Activated CD4-positive, alpha-beta memory T cell treated with anti-CD3 and anti-CD28 coated beads, Interleukin-2, amount 10 ng/mL, durations not matched to agents 7 days and 5 days (primary cell): ENCODE results near the gene SLTM. TPM values are rescaled to one million over a fixed set of nuclear protein-coding genes. Genes with fewer than 3 reads are reported as not detected.
"Not testable (repeated sequence)": the region's sequence is repeated elsewhere in the genome, so short reads cannot be mapped to it uniquely, and the experiment has no call there.

ENCODE experiments used
- CTCF ChIA-PET: fragments of 350-600 bp; sonication (Branson Sonifier 250); formaldehyde crosslinking; loops from one replicate; lab custom pipeline; 2021; ENCODE audit warnings: antibody characterized with exemption, inconsistent platforms; lab: Charles Lee
- POLR2A ChIA-PET: fragments of 350-600 bp; sonication (Branson Sonifier 250); formaldehyde crosslinking; loops from one replicate; lab custom pipeline; 2021; ENCODE audit warnings: antibody characterized with exemption; lab: Charles Lee
- DNase-seq: peaks from one replicate; pipeline ENCODE4 v3.0.0-alpha.2; 2020
- H3K27ac Mint-ChIP-seq: one replicate; pipeline ENCODE4 v1.8.0; 2021; ENCODE audit warnings: mild to moderate bottlenecking, mixed read lengths
- H3K27me3 Mint-ChIP-seq: one replicate; pipeline ENCODE4 v1.8.0; 2021; ENCODE audit warnings: mixed read lengths
- H3K36me3 Mint-ChIP-seq: one replicate; pipeline ENCODE4 v1.8.0; 2021; ENCODE audit warnings: low read depth, mixed read lengths
- H3K4me1 Mint-ChIP-seq: one replicate; pipeline ENCODE4 v1.8.0; 2021; ENCODE audit warnings: mixed read lengths
- H3K4me3 Mint-ChIP-seq: one replicate; pipeline ENCODE4 v1.8.0; 2021; ENCODE audit warnings: mild to moderate bottlenecking, mixed read lengths
- H3K9me3 Mint-ChIP-seq: one replicate; pipeline ENCODE4 v1.8.0; 2021; ENCODE audit warnings: mixed read lengths
- total RNA-seq, 2 experiments: library from RNA; stranded (reverse); gene quantifications; one replicate each; pipeline ENCODE4 v1.2.3, GENCODE V29; 2021

The SLTM gene
- total RNA-seq, 2 experiments from 2014 or later = 108 to 117 TPM

- Mint-ChIP-seq H3K27me3 (peaks cover 1% of the 10 kb centered on the region), H3K4me1 (peaks cover 17% of the 10 kb centered on the region), H3K36me3 (no peaks in the 10 kb centered on the region), H3K27ac (no peak overlapping the region), H3K4me3 (no peak overlapping the region), H3K9me3 (no peaks in the 10 kb centered on the region)
- no peak for DNase-seq
- ChIA-PET POLR2A (interaction anchor here (1.3 to 1.7 kb wide), 2 partner anchors 20 to 347 kb away, joined by 3 to 5 read pairs; partner anchors contain the start of gene SLTM), CTCF (interaction anchor here (1.1 to 1.7 kb wide), 4 partner anchors 11 to 576 kb away, joined by 3 to 4 read pairs (median 3); no protein-coding TSS in a partner anchor)
Observed at GRCh38 chr15:58952751-58953150, 19.3 kb upstream of the SLTM start.

- no peak overlapping the region for H3K4me3 Mint-ChIP-seq
- ChIA-PET CTCF (interaction anchor here (1.5 kb wide), 1 partner anchor 20 kb away, joined by 3 read pairs; no protein-coding TSS in a partner anchor), POLR2A (interaction anchor here (1.3 kb wide), 1 partner anchor 349 kb away, joined by 3 read pairs; no protein-coding TSS in a partner anchor)
- H3K9me3 Mint-ChIP-seq = no peaks in the 10 kb centered on the region
- peaks cover 12% of the 10 kb centered on the region for H3K4me1 Mint-ChIP-seq
- no peaks in the 10 kb centered on the region for H3K36me3 Mint-ChIP-seq
- H3K27ac Mint-ChIP-seq = no peak overlapping the region
- DNase-seq = no peak
- no peaks in the 10 kb centered on the region for H3K27me3 Mint-ChIP-seq
Observed at GRCh38 chr15:58951388-58952007, 18.0 kb upstream of the SLTM start.

- ChIA-PET CTCF (no interaction called here), POLR2A (no interaction called here)
- Mint-ChIP-seq H3K36me3 (no peaks in the 10 kb centered on the region), H3K9me3 (no peaks in the 10 kb centered on the region), H3K4me1 (peaks cover 2% of the 10 kb centered on the region), H3K27ac (no peak overlapping the region), H3K27me3 (no peaks in the 10 kb centered on the region), H3K4me3 (no peak overlapping the region)
- no peak for DNase-seq
Observed at GRCh38 chr15:58947179-58947578, 13.7 kb upstream of the SLTM start.

- Mint-ChIP-seq H3K4me3 (peak overlapping the region; percentile 89), H3K27ac (peak overlapping the region; percentile 98), H3K36me3 (peaks cover 11% of the 10 kb centered on the region), H3K4me1 (peaks cover 28% of the 10 kb centered on the region)
- DNase-seq, H3K27me3 Mint-ChIP-seq, CTCF ChIA-PET, H3K9me3 Mint-ChIP-seq: not testable (repeated sequence)
- POLR2A ChIA-PET = interaction anchor here (1.1 kb wide), 1 partner anchor 13 kb away, joined by 3 read pairs; no protein-coding TSS in a partner anchor
Observed at GRCh38 chr15:58934974-58935373, 1.5 kb upstream of the SLTM start.

GRCh38 chr15:58934521-58934920, 1.0 kb upstream of the SLTM start:
- peak overlapping the region; percentile 98 for H3K27ac Mint-ChIP-seq
- H3K27me3 Mint-ChIP-seq = no peaks in the 10 kb centered on the region
- peaks cover 29% of the 10 kb centered on the region for H3K4me1 Mint-ChIP-seq
- CTCF ChIA-PET = interaction anchor here (0.7 kb wide), 1 partner anchor 164 kb away, joined by 4 read pairs; the partner anchor contains the start of gene MINDY2
- H3K4me3 Mint-ChIP-seq = peak overlapping the region; percentile 89
- no peaks in the 10 kb centered on the region for H3K9me3 Mint-ChIP-seq
- no peak for DNase-seq
- peaks cover 11% of the 10 kb centered on the region for H3K36me3 Mint-ChIP-seq
- POLR2A ChIA-PET = interaction anchor here (1.0 to 1.4 kb wide), 3 partner anchors 12 to 53 kb away, joined by 3 to 4 read pairs (median 3); partner anchors contain the start of gene RNF111

- H3K9me3 Mint-ChIP-seq = no peaks in the 10 kb centered on the region
- H3K27ac Mint-ChIP-seq = peak overlapping the region; percentile 98
- CTCF ChIA-PET = interaction anchor here (0.7 kb wide), 1 partner anchor 163 kb away, joined by 4 read pairs; the partner anchor contains the start of gene MINDY2
- peak overlapping the region; percentile 89 for H3K4me3 Mint-ChIP-seq
- POLR2A ChIA-PET = interaction anchor here (0.7 to 2.7 kb wide), 6 partner anchors 12 to 163 kb away, joined by 3 to 17 read pairs (median 3); partner anchors contain the start of genes MINDY2 and RNF111
- no peak for DNase-seq
- H3K4me1 Mint-ChIP-seq = peaks cover 29% of the 10 kb centered on the region
- H3K27me3 Mint-ChIP-seq = no peaks in the 10 kb centered on the region
- peaks cover 12% of the 10 kb centered on the region for H3K36me3 Mint-ChIP-seq
Observed at GRCh38 chr15:58934114-58934447, 602 bp upstream of the SLTM start.

- DNase-seq = no peak
- peaks cover 18% of the 10 kb centered on the region for H3K36me3 Mint-ChIP-seq
- peak overlapping the region; percentile 98 for H3K27ac Mint-ChIP-seq
- ChIA-PET CTCF (interaction anchor here (0.7 kb wide), 1 partner anchor 22 kb away, joined by 3 read pairs; no protein-coding TSS in a partner anchor), POLR2A (interaction anchor here (0.7 to 3.9 kb wide), 10 partner anchors 8 to 753 kb away, joined by 3 to 17 read pairs (median 4); partner anchors contain the start of genes GTF2A2 and MINDY2)
- no peaks in the 10 kb centered on the region for H3K27me3 Mint-ChIP-seq
- H3K4me3 Mint-ChIP-seq = peak overlapping the region; percentile 96
- no peaks in the 10 kb centered on the region for H3K9me3 Mint-ChIP-seq
- H3K4me1 Mint-ChIP-seq = peaks cover 29% of the 10 kb centered on the region
Observed at GRCh38 chr15:58932710-58933280, 684 bp downstream of the SLTM start.

GRCh38 chr15:58931987-58932588, 1.4 kb downstream of the SLTM start:
- ChIA-PET CTCF (interaction anchor here (0.7 to 1.9 kb wide), 3 partner anchors 23 to 175 kb away, joined by 3 to 4 read pairs (median 3); no protein-coding TSS in a partner anchor), POLR2A (interaction anchor here (0.5 to 3.9 kb wide), 15 partner anchors 10 to 1109 kb away, joined by 3 to 17 read pairs (median 3); partner anchors contain the start of genes ADAM10, GTF2A2 and MINDY2)
- peaks cover 26% of the 10 kb centered on the region for H3K4me1 Mint-ChIP-seq
- no peaks in the 10 kb centered on the region for H3K27me3 Mint-ChIP-seq
- no peak for DNase-seq
- H3K9me3 Mint-ChIP-seq = no peaks in the 10 kb centered on the region
- H3K27ac Mint-ChIP-seq = peak overlapping the region; percentile 98
- peaks cover 25% of the 10 kb centered on the region for H3K36me3 Mint-ChIP-seq
- H3K4me3 Mint-ChIP-seq = peak overlapping the region; percentile 96

- H3K4me1 Mint-ChIP-seq = peaks cover 27% of the 10 kb centered on the region
- H3K4me3 Mint-ChIP-seq = no peak overlapping the region
- H3K27ac Mint-ChIP-seq = no peak overlapping the region
- ChIA-PET CTCF (interaction anchor here (0.6 kb wide), 1 partner anchor 126 kb away, joined by 3 read pairs; no protein-coding TSS in a partner anchor), POLR2A (interaction anchor here (0.8 to 3.9 kb wide), 2 partner anchors 8 to 15 kb away, joined by 4 to 15 read pairs; no protein-coding TSS in a partner anchor)
- H3K9me3 Mint-ChIP-seq = no peaks in the 10 kb centered on the region
- no peak for DNase-seq
- H3K36me3 Mint-ChIP-seq = peaks cover 36% of the 10 kb centered on the region
- no peaks in the 10 kb centered on the region for H3K27me3 Mint-ChIP-seq
Observed at GRCh38 chr15:58929891-58930416, 3.5 kb downstream of the SLTM start.

- CTCF ChIA-PET = interaction anchor here (0.7 to 1.4 kb wide), 2 partner anchors 30 to 602 kb away, joined by 3 to 5 read pairs; no protein-coding TSS in a partner anchor
- Mint-ChIP-seq H3K4me1 (peaks cover 34% of the 10 kb centered on the region), H3K36me3 (peaks cover 37% of the 10 kb centered on the region), H3K27me3 (no peaks in the 10 kb centered on the region), H3K4me3 (no peak overlapping the region), H3K27ac (no peak overlapping the region), H3K9me3 (no peaks in the 10 kb centered on the region)
- no peak for DNase-seq
- POLR2A ChIA-PET = no interaction called here
Observed at GRCh38 chr15:58926823-58927222, 6.7 kb downstream of the SLTM start.

GRCh38 chr15:58924327-58924726, 9.2 kb downstream of the SLTM start:
- H3K36me3 Mint-ChIP-seq = peaks cover 40% of the 10 kb centered on the region
- no peaks in the 10 kb centered on the region for H3K9me3 Mint-ChIP-seq
- no peaks in the 10 kb centered on the region for H3K27me3 Mint-ChIP-seq
- H3K27ac Mint-ChIP-seq = peak overlapping the region; percentile 23
- no peak overlapping the region for H3K4me3 Mint-ChIP-seq
- ChIA-PET CTCF (no interaction called here), POLR2A (interaction anchor here (1.0 to 1.6 kb wide), 3 partner anchors 9 to 12 kb away, joined by 3 to 5 read pairs (median 5); partner anchors contain the start of gene SLTM)
- no peak for DNase-seq
- peaks cover 28% of the 10 kb centered on the region for H3K4me1 Mint-ChIP-seq

GRCh38 chr15:58923696-58924300, 9.7 kb downstream of the SLTM start:
- H3K4me3 Mint-ChIP-seq = no peak overlapping the region
- H3K9me3 Mint-ChIP-seq = no peaks in the 10 kb centered on the region
- H3K27ac Mint-ChIP-seq = peak overlapping the region; percentile 67
- DNase-seq = no peak
- ChIA-PET CTCF (interaction anchor here (0.7 kb wide), 2 partner anchors 209 to 696 kb away, joined by 5 read pairs; no protein-coding TSS in a partner anchor), POLR2A (interaction anchor here (1.2 to 2.7 kb wide), 3 partner anchors 8 to 12 kb away, joined by 3 to 15 read pairs (median 5); partner anchors contain the start of gene SLTM)
- peaks cover 28% of the 10 kb centered on the region for H3K4me1 Mint-ChIP-seq
- H3K36me3 Mint-ChIP-seq = peaks cover 38% of the 10 kb centered on the region
- no peaks in the 10 kb centered on the region for H3K27me3 Mint-ChIP-seq
